ENCODE results near the gene OR2A25.

DNA sequence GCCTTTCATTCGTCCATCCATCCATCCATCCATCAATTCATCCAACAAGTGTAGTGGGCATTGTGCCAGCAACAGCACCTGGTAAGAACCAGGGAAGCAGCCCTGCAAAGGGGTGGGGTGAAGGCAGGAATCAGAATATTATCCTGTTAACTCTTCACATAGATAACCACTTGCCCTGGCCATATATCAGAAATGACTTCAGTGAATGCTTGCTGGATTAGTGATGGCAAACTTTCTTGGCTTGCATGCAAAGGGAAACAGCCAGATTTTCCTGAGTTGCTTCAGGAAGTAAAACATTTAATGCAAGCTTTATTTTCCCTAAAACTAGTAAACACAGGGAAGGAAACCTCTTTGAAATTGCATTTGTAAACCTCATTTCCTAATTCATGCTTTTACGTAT, 20.1 kb upstream of the OR2A25 start:
- no peak for TF ChIP-seq POLR2A (IDR thresholded peaks at IDR 0.05)
- TF ChIP-seq POLR2AphosphoS5 (IDR thresholded peaks at IDR 0.05), result no peak
- no peak for TF ChIP-seq CTCF (IDR thresholded peaks at IDR 0.05)

Measured in breast epithelium (tissue), 3 donors.